Measurements from ENCODE around the gene IKZF4.

DNA sequence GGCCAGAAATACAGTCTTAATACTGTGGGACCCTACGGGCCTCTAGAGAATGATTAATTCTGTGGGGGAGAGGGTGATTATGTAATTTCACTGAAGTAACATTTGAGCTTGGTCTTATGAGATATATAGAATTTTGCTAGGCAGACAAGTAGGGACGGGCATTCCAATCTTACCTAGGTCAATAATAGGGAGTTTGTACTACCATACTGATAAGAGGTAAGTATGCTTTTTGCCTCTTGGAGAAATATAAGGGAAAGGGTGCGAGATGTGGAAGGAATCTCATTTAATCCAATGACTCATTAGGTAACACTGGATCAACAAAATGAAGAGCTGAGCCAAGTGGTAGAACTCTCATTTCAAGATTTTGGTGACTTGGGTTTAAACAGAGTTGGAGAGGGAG, 41.8 kb upstream of the IKZF4 start:
- TF ChIP-seq, protein P1, sequence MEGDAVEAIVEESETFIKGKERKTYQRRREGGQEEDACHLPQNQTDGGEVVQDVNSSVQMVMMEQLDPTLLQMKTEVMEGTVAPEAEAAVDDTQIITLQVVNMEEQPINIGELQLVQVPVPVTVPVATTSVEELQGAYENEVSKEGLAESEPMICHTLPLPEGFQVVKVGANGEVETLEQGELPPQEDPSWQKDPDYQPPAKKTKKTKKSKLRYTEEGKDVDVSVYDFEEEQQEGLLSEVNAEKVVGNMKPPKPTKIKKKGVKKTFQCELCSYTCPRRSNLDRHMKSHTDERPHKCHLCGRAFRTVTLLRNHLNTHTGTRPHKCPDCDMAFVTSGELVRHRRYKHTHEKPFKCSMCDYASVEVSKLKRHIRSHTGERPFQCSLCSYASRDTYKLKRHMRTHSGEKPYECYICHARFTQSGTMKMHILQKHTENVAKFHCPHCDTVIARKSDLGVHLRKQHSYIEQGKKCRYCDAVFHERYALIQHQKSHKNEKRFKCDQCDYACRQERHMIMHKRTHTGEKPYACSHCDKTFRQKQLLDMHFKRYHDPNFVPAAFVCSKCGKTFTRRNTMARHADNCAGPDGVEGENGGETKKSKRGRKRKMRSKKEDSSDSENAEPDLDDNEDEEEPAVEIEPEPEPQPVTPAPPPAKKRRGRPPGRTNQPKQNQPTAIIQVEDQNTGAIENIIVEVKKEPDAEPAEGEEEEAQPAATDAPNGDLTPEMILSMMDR (IDR thresholded peaks at IDR 0.05), result no peak
- TF ChIP-seq POLR2A (IDR thresholded peaks at IDR 0.05), result no peak

Measured in transverse colon (tissue), 3 donors.